BJ (cell line): ENCODE results near the gene DLG2. TPM values are rescaled to one million over a fixed set of nuclear protein-coding genes. Genes with fewer than 3 reads are reported as not detected.

Experiments used
- CTCF ChIA-PET: fragments of 350-600 bp; formaldehyde crosslinking; extraction: SDS; loops from one replicate; lab custom pipeline; 2021; ENCODE audit warnings: antibody characterized with exemption, inconsistent platforms; lab: Yijun Ruan, JAX
- POLR2A ChIA-PET: fragments of 300-600 bp; sonication (Branson Sonifier 250); formaldehyde crosslinking; extraction: SDS; loops from one replicate; lab custom pipeline; 2021; ENCODE audit warnings: antibody characterized with exemption; lab: Charles Lee
- DNase-seq: peaks from one replicate; pipeline ENCODE4 v3.0.0-alpha.2; 2011; ENCODE audit warnings: low read depth
- H3K27me3 ChIP-seq: 2 replicates; pipeline ENCODE4 v1.6.0; 2011; ENCODE audit warnings: low read length; ENCODE audit not compliant: control insufficient read depth, insufficient read depth
- H3K36me3 ChIP-seq: 2 replicates; pipeline ENCODE4 v1.5.1; 2011; ENCODE audit warnings: low read length; ENCODE audit not compliant: control insufficient read depth, insufficient read depth
- H3K4me3 ChIP-seq: 2 replicates; pipeline ENCODE4 v1.5.1; 2011; ENCODE audit warnings: low read depth, mild to moderate bottlenecking, control low read depth, low read length
- polyA plus RNA-seq: library from polyadenylated mRNA; depleted of rRNA; stranded (reverse); fragments of >200 nt; gene quantifications from 2 replicates; pipeline ENCODE4 v1.2.3, GENCODE V29; 2011
- TF ChIP-seq, protein P1 (sequence below): IDR thresholded peaks from 2 replicates; pipeline ENCODE4 v1.5.1; 2011; ENCODE audit warnings: low read depth, mild to moderate bottlenecking, control low read depth, inconsistent platforms, low read length, moderate library complexity; ENCODE audit not compliant: insufficient read depth

Gene DLG2
- polyA plus RNA-seq, 1 experiment, result 0.28 TPM

DNA sequence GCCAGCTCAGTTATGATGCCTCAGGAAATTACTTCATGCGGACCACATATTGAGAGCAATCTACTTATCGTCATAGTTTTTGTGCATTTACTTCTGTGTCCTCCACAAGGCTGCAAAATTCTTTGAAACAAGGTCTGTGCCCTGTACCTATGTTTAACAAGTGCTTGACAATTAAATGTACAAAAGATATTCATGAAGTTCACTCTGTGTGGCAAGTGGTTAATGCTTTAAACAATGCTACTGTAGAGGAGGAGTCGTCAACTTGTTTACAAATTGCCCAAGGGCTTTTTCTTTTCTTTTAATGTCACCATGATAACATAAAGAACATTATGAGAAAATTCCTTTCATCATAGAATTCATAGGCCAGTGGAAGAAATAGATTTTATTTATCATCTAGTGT, 1469.5 kb downstream of the DLG2 start:
- DNase-seq, result no peak
- no peak overlapping the region for H3K4me3 ChIP-seq
- no peaks in the 10 kb centered on the region for H3K36me3 ChIP-seq
- ChIA-PET CTCF (no interaction called here), POLR2A (no interaction called here)
- no peaks in the 10 kb centered on the region for H3K27me3 ChIP-seq
- TF ChIP-seq, protein P1, sequence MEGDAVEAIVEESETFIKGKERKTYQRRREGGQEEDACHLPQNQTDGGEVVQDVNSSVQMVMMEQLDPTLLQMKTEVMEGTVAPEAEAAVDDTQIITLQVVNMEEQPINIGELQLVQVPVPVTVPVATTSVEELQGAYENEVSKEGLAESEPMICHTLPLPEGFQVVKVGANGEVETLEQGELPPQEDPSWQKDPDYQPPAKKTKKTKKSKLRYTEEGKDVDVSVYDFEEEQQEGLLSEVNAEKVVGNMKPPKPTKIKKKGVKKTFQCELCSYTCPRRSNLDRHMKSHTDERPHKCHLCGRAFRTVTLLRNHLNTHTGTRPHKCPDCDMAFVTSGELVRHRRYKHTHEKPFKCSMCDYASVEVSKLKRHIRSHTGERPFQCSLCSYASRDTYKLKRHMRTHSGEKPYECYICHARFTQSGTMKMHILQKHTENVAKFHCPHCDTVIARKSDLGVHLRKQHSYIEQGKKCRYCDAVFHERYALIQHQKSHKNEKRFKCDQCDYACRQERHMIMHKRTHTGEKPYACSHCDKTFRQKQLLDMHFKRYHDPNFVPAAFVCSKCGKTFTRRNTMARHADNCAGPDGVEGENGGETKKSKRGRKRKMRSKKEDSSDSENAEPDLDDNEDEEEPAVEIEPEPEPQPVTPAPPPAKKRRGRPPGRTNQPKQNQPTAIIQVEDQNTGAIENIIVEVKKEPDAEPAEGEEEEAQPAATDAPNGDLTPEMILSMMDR, result no peak

DNA sequence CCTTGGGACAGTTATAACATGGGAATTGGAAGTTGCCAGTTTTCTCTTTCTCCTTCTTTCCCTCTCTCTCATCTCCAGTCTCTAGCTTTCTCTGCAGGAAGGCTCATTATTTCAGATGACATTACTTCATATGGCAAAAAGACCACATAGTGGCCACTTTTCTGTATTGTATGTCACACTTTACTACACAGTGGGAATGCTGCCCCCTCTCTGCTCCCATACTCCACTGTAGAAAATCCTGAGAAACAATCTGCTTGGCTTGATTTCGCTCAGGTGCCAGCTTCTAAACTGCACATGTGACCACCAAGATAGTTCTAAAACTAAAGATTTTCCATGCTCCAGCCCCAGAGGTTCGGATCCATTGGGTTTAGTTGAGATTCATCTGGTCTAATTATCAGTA, 1480.3 kb downstream of the DLG2 start:
- DNase-seq, result no peak
- Histone ChIP-seq H3K4me3 (no peak overlapping the region), H3K27me3 (no peaks in the 10 kb centered on the region), H3K36me3 (no peaks in the 10 kb centered on the region)
- TF ChIP-seq, protein P1, result no peak
- ChIA-PET CTCF (interaction anchor here (0.7 kb wide), 1 partner anchor 95 kb away, joined by 3 read pairs; no protein-coding TSS in a partner anchor), POLR2A (no interaction called here)

DNA sequence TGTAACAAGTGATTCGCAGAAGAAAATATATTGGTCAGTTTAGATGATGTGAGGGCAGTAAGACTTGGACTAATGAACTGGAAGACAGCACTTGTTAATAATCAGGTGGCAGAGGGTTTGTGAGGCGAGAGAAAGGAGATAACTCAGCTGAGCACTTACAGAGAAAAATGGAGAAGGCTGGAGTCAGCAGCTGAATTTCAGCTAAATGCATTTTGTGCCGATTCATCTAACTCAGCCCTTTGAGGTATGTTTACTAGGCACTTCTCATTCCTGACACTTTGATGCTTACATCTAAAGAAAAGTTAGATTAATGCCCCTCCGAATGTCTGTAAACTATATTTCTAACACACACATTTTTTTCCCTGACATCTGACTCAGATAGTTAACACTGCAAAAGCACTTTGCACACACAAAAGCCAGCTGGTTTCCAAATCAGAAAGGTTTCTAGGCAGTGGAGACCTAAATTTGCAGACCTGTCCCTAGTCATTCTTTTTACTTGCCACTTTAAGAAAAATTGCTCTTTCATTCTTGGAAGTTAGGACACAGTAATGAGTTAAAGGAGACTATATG, 1481.4 kb downstream of the DLG2 start:
- TF ChIP-seq, protein P1, result no peak
- POLR2A ChIA-PET, result no interaction called here
- DNase-seq, result no peak
- Histone ChIP-seq H3K36me3 (no peaks in the 10 kb centered on the region), H3K4me3 (no peak overlapping the region), H3K27me3 (no peaks in the 10 kb centered on the region)
- CTCF ChIA-PET, result no interaction called here

DNA sequence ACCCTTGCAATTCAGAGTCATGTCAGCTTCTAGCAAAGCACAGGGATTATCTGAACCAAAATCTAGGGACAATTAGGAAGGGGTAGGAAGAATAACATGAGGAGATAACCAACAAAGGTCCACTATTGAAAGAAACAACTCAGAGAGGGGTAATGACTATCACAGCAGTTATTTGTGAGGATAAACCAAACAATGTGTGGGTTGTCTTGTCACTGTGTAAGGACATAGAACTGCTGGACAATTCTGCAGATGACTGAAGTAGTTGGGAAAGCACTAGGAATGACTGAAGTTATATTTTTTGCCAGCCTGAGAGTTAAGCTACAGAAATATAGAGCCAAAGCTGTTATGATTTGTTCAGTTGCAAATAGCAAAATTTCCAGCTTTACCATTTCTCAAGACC, 1482.6 kb downstream of the DLG2 start:
- no peaks in the 10 kb centered on the region for H3K27me3 ChIP-seq
- CTCF ChIA-PET, result no interaction called here
- TF ChIP-seq, protein P1, result no peak
- no peak overlapping the region for H3K4me3 ChIP-seq
- no peaks in the 10 kb centered on the region for H3K36me3 ChIP-seq
- POLR2A ChIA-PET, result no interaction called here
- no peak for DNase-seq

DNA sequence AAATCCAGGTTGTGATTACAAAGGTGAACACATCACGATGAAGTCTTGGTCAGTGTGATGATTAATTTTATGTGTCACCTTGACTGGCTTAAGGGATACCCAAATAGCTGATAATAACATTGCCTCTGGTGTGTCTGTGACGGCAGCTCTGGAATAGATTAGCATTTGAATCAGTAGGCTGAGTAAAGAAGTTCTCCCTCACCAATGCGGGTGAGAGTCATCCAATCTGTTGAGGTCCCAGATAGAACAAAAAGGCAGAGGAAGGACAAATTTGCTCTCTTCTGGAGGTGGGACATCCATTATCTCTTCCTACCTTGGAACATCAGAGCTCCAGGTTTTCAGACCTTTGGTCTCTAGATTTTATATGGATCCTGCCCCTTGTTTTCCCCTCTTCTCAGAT, 1484.7 kb downstream of the DLG2 start:
- Histone ChIP-seq H3K27me3 (no peaks in the 10 kb centered on the region), H3K4me3 (no peak overlapping the region), H3K36me3 (no peaks in the 10 kb centered on the region)
- no peak for DNase-seq
- ChIA-PET CTCF (no interaction called here), POLR2A (no interaction called here)
- TF ChIP-seq, protein P1, result no peak
